Mesodermal cell (in vitro differentiated cells): ENCODE results near the gene SLC23A3.
A peak's percentile ranks its signal among the peaks of the same experiment; 100 is the strongest.

Experiments
- H3K27ac ChIP-seq: 2 replicates; pipeline ENCODE4 v1.7.0; 2013; ENCODE audit warnings: mild to moderate bottlenecking, low read depth, low read length, moderate library complexity; ENCODE audit not compliant: severe bottlenecking
- H3K36me3 ChIP-seq: 2 replicates; pipeline ENCODE4 v1.7.1; 2013; ENCODE audit warnings: mild to moderate bottlenecking, low read length, moderate library complexity; ENCODE audit not compliant: control insufficient read depth, insufficient read depth
- H3K4me1 ChIP-seq: one replicate; pipeline ENCODE4 v1.7.1; 2013; ENCODE audit warnings: mild to moderate bottlenecking, low read length; ENCODE audit not compliant: insufficient read depth, control insufficient read depth, poor library complexity, severe bottlenecking
- H3K4me3 ChIP-seq: 2 replicates; pipeline ENCODE4 v1.7.0; 2013; ENCODE audit warnings: low read length, control low read depth, mild to moderate bottlenecking; ENCODE audit not compliant: insufficient read depth, poor library complexity, severe bottlenecking; ENCODE audit errors: extremely low read depth
- H3K9me3 ChIP-seq: 2 replicates; pipeline ENCODE4 v1.7.1; 2013; ENCODE audit warnings: mild to moderate bottlenecking, low read length, moderate library complexity; ENCODE audit not compliant: control insufficient read depth
- WGBS, 2 experiments: methylation state at CpG; one replicate each; pipeline ENCODE4 v1.1.5; 2013; ENCODE audit warnings: missing lambda C conversion rate in 2 of 2; ENCODE audit not compliant: insufficient coverage in 2 of 2; 5-methylcytosine and 5-hydroxymethylcytosine counted together

The SLC23A3 gene

DNA sequence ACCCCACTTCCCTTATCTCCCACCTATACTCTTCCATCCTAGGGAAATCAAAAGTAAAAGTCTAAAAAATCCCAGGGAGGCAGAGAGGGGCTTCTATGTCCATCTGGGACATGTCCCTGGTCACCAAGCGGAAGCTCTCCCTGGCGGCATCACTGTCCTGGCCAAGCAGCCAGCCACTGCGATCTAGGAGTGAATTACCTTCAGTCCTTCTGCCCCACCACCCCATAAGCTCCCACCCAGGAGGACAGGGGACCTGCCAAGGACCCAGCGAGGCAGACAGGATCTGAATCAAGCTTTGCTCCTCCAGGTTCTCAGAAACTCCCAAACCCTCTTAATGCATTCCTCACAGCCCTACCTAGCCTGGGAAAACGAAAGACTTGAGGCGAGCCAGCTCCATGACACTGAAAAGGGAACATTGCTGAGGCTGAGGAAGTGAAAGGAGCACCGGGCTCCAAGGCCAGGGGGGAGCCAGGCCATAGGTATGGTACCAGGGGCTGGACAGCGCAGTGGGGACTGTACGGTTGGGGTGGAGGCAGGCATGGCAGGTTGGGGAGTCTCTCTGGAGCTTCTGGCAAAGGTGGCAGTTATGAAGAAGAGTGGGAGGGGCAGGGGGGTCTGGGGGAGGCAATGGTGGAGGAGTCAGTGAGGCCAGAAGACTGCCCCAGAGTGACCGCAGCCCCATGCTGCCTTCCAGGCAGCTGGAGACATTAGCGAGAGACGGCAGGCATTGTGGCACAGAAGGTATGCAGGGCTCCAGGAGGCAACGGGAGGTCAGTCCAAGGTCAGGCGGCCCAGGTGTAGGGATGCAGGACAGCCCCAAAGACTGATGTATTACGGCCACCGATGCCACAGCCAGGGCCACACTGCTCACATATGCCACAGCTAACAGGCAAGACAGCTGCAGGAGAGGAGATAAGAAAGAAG is 2.7 kb upstream of the SLC23A3 start:
- H3K36me3 ChIP-seq: peaks cover 31% of the 10 kb centered on the region
- no peaks in the 10 kb centered on the region for H3K9me3 ChIP-seq
- no peak overlapping the region for H3K27ac ChIP-seq
- whole genome bisulfite sequencing, 2 experiments: 87 to 90% methylated on average over 13 of the region's 16 CpGs
- peaks cover 7% of the 10 kb centered on the region for H3K4me1 ChIP-seq
- no peak overlapping the region for H3K4me3 ChIP-seq

DNA sequence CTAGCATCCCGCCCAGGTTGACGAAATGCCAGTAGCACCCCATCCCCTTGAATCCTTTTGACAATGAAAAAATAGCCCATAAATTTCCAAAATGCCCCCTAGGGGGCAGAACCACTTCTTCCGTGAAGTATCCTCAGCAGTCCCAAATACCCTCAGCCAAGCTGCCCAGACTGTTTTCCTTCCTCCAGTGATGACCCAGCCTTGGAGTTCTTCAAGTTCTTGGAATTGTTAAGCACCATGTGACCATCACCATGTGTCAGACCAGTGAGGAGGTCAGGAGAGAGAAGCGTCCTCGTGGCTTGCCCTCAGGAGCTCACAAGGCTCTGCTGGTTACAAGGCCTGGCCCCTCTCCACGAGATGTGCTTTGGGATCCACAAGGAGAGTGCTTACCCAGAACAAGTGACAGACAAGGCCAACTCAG is 1.4 kb upstream of the SLC23A3 start:
- no peaks in the 10 kb centered on the region for H3K9me3 ChIP-seq
- WGBS, 2 experiments: 61 to 64% methylated on average over 6 of the region's 6 CpGs

DNA sequence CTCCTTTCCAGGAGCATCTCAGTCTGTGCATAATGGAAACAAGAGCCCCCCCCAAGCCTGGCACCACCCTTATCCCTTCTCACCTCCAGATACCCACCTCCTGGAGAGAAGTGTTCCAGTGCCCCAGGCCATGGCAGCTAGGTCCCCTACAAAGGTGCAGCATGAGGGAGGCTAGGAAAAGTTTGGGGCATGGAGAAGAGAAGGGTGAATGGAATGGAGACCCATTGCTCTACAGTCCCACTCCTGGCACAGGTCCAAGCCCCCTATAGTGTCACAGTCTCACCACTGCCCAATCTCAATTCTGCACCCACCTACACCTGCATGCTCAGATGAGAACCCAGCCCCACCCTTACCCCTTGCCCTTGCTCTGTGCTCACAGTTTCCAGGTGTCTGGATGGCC is 897 bp downstream of the SLC23A3 start:
- no peak overlapping the region for H3K4me3 ChIP-seq
- peaks cover 18% of the 10 kb centered on the region for H3K36me3 ChIP-seq
- no peaks in the 10 kb centered on the region for H3K9me3 ChIP-seq
- H3K27ac ChIP-seq: no peak overlapping the region
- H3K4me1 ChIP-seq: peaks cover 7% of the 10 kb centered on the region

More for the DNA sequence above, 1.4 kb upstream of the SLC23A3 start:
- Histone ChIP-seq H3K4me3 (no peak overlapping the region), H3K36me3 (peaks cover 31% of the 10 kb centered on the region), H3K4me1 (peaks cover 7% of the 10 kb centered on the region), H3K27ac (peak overlapping the region; percentile 75)

DNA sequence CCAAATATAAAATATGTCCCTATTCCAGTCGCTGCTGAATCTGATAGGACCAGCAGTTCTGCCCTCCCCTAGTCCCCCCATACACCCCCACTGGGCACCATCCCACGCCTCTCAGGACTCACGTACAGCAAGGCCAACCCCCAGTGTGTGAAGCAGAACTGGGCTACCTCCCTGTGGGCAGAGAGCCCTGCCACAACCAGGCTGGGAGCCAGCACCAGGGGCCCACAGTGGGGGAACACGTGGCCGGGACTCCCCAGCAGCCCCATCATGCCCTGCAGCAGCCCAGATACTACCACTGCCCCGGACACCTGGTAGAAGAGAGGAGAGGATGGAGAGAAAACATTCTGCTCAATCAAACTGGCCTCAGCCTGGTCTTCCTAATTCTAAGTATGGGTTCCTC is 1.3 kb downstream of the SLC23A3 start:
- H3K36me3 ChIP-seq: peaks cover 14% of the 10 kb centered on the region
- no peak overlapping the region for H3K27ac ChIP-seq
- H3K9me3 ChIP-seq: no peaks in the 10 kb centered on the region
- peaks cover 7% of the 10 kb centered on the region for H3K4me1 ChIP-seq
- 85 to 89% methylated on average over 2 of the region's 6 CpGs for WGBS, 2 experiments
- H3K4me3 ChIP-seq: no peak overlapping the region

DNA sequence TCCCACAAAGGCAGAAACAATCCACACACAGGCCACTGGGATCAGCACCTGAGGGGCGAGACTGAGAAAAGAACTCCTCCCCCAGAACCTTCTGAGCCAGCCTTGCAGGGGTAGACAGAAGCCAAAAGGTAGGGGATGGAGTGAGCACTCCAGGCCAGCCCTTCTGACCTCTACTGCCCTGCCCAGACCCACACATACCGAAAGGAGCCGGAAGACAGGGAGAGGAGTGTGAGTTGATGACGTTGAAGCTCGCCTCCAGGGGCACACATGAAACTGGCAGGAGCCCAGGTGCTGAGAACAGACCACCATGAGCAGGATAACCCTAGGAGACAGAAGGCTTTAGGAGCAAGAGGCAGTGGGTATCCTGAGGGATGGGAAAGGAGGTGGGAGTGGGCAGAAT is 1.8 kb downstream of the SLC23A3 start:
- no peak overlapping the region for H3K27ac ChIP-seq
- peaks cover 9% of the 10 kb centered on the region for H3K36me3 ChIP-seq
- H3K9me3 ChIP-seq: no peaks in the 10 kb centered on the region
- WGBS, 2 experiments: 43% methylated on average over 2 to 3 of the region's 5 CpGs
- peaks cover 7% of the 10 kb centered on the region for H3K4me1 ChIP-seq
- H3K4me3 ChIP-seq: no peak overlapping the region

DNA sequence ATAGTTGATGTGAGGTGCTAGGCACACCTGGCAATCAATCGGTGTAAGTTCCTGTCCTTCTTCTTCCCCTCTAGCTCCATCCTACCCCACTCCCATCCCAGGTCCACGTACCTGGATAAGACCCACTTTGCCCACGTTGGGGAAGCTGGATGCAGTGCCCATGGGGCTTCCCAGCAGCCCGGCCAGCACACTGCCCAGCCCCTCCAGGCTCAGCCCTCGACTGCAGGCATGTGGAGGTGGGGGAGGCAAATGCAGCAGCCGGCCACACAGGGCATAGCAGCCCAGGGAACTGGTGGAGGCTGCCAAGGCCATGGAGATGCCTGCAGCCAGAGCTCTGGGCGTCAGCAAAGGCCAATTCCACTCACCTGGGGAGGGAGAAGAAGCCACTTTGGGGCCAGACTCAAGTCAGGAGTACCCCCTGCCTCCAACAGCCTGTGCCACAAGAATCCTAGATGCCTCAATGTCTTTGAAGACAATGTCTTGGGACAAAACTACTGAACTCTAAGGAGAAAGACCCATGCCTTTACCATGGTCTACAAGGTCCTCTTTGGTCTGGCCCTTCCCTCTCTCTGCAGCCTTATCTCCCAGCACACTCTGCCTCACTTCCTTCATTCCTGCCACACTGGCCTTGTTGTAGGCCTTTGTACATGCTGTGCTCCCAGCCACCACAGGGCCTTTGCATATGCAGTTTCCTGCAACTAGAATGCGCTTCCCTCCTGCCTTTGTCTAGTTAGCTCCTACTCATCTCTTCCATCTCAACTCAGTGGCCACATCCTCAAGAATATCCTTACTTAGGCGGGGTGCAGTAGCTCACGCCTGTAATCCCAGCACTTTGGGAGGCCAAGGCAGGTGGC is 4.5 kb downstream of the SLC23A3 start:
- no peak overlapping the region for H3K27ac ChIP-seq
- no peaks in the 10 kb centered on the region for H3K4me1 ChIP-seq
- WGBS, 2 experiments: 82 to 93% methylated on average over 4 to 8 of the region's 10 CpGs
- H3K36me3 ChIP-seq: no peaks in the 10 kb centered on the region
- H3K4me3 ChIP-seq: no peak overlapping the region
- H3K9me3 ChIP-seq: no peaks in the 10 kb centered on the region

DNA sequence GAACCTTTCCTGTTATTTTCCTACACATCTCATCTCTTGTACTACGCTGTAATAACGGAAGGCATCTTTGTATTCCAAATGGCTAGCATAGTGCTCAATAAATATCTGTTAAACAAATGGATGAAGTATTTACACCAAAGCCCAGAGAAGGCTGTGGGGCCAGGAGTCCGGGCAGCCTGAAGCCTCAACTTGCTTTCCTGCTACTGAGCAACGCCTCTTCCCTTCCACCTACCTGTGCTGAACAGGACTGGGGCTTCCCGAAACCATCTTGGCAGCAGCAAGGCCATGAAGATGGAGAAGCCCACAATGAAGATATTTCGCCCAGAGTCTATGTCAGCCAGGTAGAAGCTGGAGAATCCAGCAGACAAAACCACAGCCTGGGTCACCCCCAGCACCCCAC is 6.7 kb downstream of the SLC23A3 start:
- 75 to 96% methylated on average over 4 of the region's 6 CpGs for WGBS, 2 experiments

DNA sequence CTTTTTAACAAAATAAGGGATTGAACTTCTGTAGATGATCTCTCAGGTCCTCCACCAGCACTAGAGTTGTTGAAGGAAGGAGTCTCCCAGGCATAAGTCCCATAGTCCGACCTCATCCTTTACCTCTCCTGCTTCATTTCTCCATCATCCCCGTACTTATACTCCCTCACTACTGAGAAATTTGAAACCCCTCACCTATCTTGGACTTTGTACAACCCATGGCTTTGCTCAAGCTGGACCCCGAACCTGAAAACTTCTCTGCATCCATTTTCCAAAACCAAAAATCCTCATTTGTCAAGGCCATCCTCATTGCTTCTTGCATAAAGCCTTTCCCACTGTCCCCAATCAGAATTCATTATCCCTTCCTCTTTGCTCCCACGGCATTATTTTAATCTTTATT is 8.7 kb downstream of the SLC23A3 start:
- Histone ChIP-seq H3K36me3 (peaks cover 9% of the 10 kb centered on the region), H3K9me3 (no peaks in the 10 kb centered on the region), H3K4me3 (peak overlapping the region; percentile 55), H3K27ac (no peak overlapping the region), H3K4me1 (no peaks in the 10 kb centered on the region)
- 64 to 76% methylated on average over 4 of the region's 4 CpGs for WGBS, 2 experiments

More for the DNA sequence above, 6.7 kb downstream of the SLC23A3 start:
- H3K4me1 ChIP-seq: no peaks in the 10 kb centered on the region
- no peak overlapping the region for H3K27ac ChIP-seq
- H3K4me3 ChIP-seq: no peak overlapping the region
- H3K9me3 ChIP-seq: no peaks in the 10 kb centered on the region
- no peaks in the 10 kb centered on the region for H3K36me3 ChIP-seq

DNA sequence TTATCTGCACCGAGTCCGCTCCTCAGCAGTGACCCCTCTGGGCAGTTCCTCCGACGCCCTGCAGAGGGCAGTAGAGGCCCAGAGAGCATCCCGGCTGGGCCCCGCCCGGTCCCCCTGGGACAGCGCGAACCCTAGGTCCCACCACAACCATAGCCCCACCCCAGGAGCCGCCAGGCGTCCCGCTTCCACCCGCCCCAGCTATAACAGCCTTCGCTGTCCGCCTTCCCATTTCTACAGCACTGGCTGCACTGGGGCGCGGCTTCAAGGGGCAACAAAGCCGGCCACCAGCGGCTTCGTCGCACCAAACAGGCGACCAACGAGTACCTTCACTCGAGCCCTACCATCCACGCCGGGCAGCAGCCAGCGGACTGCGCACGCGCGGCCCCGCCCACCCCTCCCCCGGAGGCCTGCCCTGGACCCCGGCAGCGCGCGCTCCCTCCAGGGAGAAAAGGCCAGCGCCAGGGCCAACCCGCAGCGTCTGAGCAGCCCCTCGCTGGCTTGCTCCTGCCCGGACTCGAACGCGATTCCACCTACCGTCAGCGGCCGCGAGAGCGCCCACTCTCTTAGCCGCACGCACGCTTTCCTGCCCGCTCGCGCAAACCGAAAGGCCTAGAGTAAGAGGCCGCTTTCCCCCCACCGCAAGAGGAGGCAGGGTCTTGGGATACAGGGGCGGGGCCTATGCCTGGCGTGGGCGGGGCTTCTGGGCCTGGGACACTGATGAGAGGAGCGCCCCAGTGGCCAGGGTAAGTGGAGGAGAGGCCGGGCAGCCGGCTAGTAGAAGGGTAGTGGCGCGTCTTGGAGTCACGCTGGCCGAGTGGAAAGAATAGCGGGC is 9.4 kb downstream of the SLC23A3 start, which contains the start of gene NHEJ1:
Gene NHEJ1 (minus strand): TSS at position 630 of the 832 bp plus-strand sequence. CDS start 2,453 bp downstream, outside the sequence.
- 0% methylated on average over 49 to 56 of the region's 70 CpGs for WGBS, 2 experiments
- no peaks in the 10 kb centered on the region for H3K4me1 ChIP-seq

DNA sequence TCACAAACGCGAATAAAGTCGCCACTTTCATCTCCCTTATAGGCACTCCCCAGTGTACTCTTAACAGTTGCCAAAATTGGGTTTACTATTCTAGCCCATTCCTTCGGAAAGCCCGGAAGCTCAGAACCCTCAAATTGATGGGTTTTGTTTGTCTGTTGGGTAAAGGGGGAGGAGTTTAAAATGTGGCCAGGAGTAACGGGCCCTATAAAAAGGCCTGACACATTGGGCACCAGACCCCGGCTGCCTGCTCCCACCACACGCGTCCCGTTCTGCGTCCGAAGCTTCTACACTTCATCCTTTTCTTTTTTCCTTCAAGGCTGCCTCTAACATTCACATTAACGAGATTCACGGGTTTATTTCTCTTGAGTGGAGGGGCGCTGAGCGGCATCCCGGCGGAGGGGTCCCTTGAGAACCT is 10.1 kb downstream of the SLC23A3 start:
- Histone ChIP-seq H3K36me3 (peaks cover 9% of the 10 kb centered on the region), H3K9me3 (no peaks in the 10 kb centered on the region), H3K4me3 (peak overlapping the region; percentile 55), H3K4me1 (no peaks in the 10 kb centered on the region), H3K27ac (no peak overlapping the region)
- 10 to 21% methylated on average over 14 to 17 of the region's 18 CpGs for WGBS, 2 experiments

More for the DNA sequence above, 9.4 kb downstream of the SLC23A3 start, which contains the start of gene NHEJ1:
- peak within 1 kb of the TSS; percentile 90 for H3K27ac ChIP-seq
- H3K4me3 ChIP-seq: peak within 1 kb of the TSS; percentile 55
- no peaks in the 10 kb centered on the region for H3K9me3 ChIP-seq
- H3K36me3 ChIP-seq: peaks cover 9% of the 10 kb centered on the region
